Measurements from ENCODE around the gene DUSP15. TPM values are rescaled to one million over a fixed set of nuclear protein-coding genes. Genes with fewer than 3 reads are reported as not detected.

Gene DUSP15
- total RNA-seq, 2 donors from 2014 or later: 3.8 to 7.2 TPM

GRCh38 chr20:31916708-31917107 lies 46.4 kb upstream of the DUSP15 start:
- H3K27ac ChIP-seq (ENCODE audit: low read depth, low read length): no peak overlapping the region
- Mint-ChIP-seq H3K27me3 (ENCODE audit: insufficient read depth) (no peaks in the 10 kb centered on the region), H3K9me3 (no peaks in the 10 kb centered on the region), H3K4me3 (no peak overlapping the region), H3K36me3 (ENCODE audit: low read depth) (no peaks in the 10 kb centered on the region), H3K4me1 (peaks cover 4% of the 10 kb centered on the region), H3K27ac (no peak overlapping the region)
- no peaks in the 10 kb centered on the region for H3K36me3 ChIP-seq (ENCODE audit: control insufficient read depth, insufficient read depth, low read length)
- no peaks in the 10 kb centered on the region for H3K27me3 ChIP-seq (ENCODE audit: control insufficient read depth, insufficient read depth, low read length, poor library complexity, severe bottlenecking)
- DNase-seq: peak; percentile 37
- H3K9me3 ChIP-seq (ENCODE audit: control insufficient read depth, low read length): peaks cover 6% of the 10 kb centered on the region
- WGBS, 2 experiments (ENCODE audit: insufficient coverage in 1 of 2, insufficient read length in 1 of 2): 88 to 100% methylated on average over 2 to 3 of the region's 4 CpGs
- H3K9ac ChIP-seq (ENCODE audit: extremely low read depth, low read length, poor library complexity, severe bottlenecking): no peak overlapping the region
- TF ChIP-seq CTCF (conservative IDR thresholded peaks at IDR 0.05): no peak
- no peak overlapping the region for H3K4me3 ChIP-seq (ENCODE audit: low read length)
- no peaks in the 10 kb centered on the region for H3K4me1 ChIP-seq (ENCODE audit: control insufficient read depth, insufficient read depth, low read length)

GRCh38 chr20:31915491-31916280 lies 45.4 kb upstream of the DUSP15 start:
- Mint-ChIP-seq H3K36me3 (ENCODE audit: low read depth) (no peaks in the 10 kb centered on the region), H3K27ac (no peak overlapping the region), H3K27me3 (ENCODE audit: insufficient read depth) (no peaks in the 10 kb centered on the region), H3K4me1 (peaks cover 9% of the 10 kb centered on the region), H3K9me3 (no peaks in the 10 kb centered on the region), H3K4me3 (no peak overlapping the region)
- H3K27me3 ChIP-seq (ENCODE audit: control insufficient read depth, insufficient read depth, low read length, poor library complexity, severe bottlenecking): no peaks in the 10 kb centered on the region
- no peak for TF ChIP-seq CTCF (conservative IDR thresholded peaks at IDR 0.05)
- no peaks in the 10 kb centered on the region for H3K4me1 ChIP-seq (ENCODE audit: control insufficient read depth, insufficient read depth, low read length)
- DNase-seq: peak; percentile 29
- H3K27ac ChIP-seq (ENCODE audit: low read depth, low read length): no peak overlapping the region
- H3K4me3 ChIP-seq (ENCODE audit: low read length): no peak overlapping the region
- peaks cover 6% of the 10 kb centered on the region for H3K9me3 ChIP-seq (ENCODE audit: control insufficient read depth, low read length)
- 89 to 93% methylated on average over 6 to 7 of the region's 7 CpGs for WGBS, 2 experiments (ENCODE audit: insufficient coverage in 1 of 2, insufficient read length in 1 of 2)
- no peaks in the 10 kb centered on the region for H3K36me3 ChIP-seq (ENCODE audit: control insufficient read depth, insufficient read depth, low read length)
- H3K9ac ChIP-seq (ENCODE audit: extremely low read depth, low read length, poor library complexity, severe bottlenecking): no peak overlapping the region

- H3K27ac Mint-ChIP-seq: no peak overlapping the region
These were observed 43.8 kb upstream of the DUSP15 start for GRCh38 chr20:31914170-31914569.

More at GRCh38 chr20:31914170-31914569, 43.8 kb upstream of the DUSP15 start:
- Histone ChIP-seq H3K36me3 (ENCODE audit: control insufficient read depth, insufficient read depth, low read length) (no peaks in the 10 kb centered on the region), H3K4me3 (ENCODE audit: low read length) (no peak overlapping the region), H3K27ac (ENCODE audit: low read depth, low read length) (no peak overlapping the region), H3K9me3 (ENCODE audit: control insufficient read depth, low read length) (peaks cover 6% of the 10 kb centered on the region), H3K27me3 (ENCODE audit: control insufficient read depth, insufficient read depth, low read length, poor library complexity, severe bottlenecking) (no peaks in the 10 kb centered on the region), H3K4me1 (ENCODE audit: control insufficient read depth, insufficient read depth, low read length) (no peaks in the 10 kb centered on the region), H3K9ac (ENCODE audit: extremely low read depth, low read length, poor library complexity, severe bottlenecking) (no peak overlapping the region)
- Mint-ChIP-seq H3K9me3 (no peaks in the 10 kb centered on the region), H3K27me3 (ENCODE audit: insufficient read depth) (no peaks in the 10 kb centered on the region), H3K36me3 (ENCODE audit: low read depth) (no peaks in the 10 kb centered on the region), H3K4me1 (peaks cover 9% of the 10 kb centered on the region), H3K4me3 (no peak overlapping the region)
- no peak for DNase-seq
- 87 to 100% methylated on average over 1 to 5 of the region's 5 CpGs for WGBS, 2 experiments (ENCODE audit: insufficient coverage in 1 of 2, insufficient read length in 1 of 2)
- TF ChIP-seq CTCF (conservative IDR thresholded peaks at IDR 0.05): no peak

Measured in endodermal cell (in vitro differentiated cells).